Esophagus muscularis mucosa (tissue), 3 donors: ENCODE data around the gene ZNF827.

Experiments used
- CTCF ChIP-seq, 3 experiments: fragments of 200-600 bp in 2 of 3; fragments of 450-650 bp in 1 of 3; sonication (generic) in 2 of 3; IDR thresholded peaks; one replicate each; pipeline ENCODE4 v1.5.1; 2017 to 2019; ENCODE audit warnings: antibody characterized with exemption in 3 of 3, mild to moderate bottlenecking in 2 of 3, moderate library complexity in 1 of 3
- POLR2A ChIP-seq: fragments of 450-650 bp; IDR thresholded peaks from one replicate; pipeline ENCODE4 v1.6.1; 2017; ENCODE audit warnings: antibody characterized with exemption, moderate library complexity, mild to moderate bottlenecking, low read depth

DNA sequence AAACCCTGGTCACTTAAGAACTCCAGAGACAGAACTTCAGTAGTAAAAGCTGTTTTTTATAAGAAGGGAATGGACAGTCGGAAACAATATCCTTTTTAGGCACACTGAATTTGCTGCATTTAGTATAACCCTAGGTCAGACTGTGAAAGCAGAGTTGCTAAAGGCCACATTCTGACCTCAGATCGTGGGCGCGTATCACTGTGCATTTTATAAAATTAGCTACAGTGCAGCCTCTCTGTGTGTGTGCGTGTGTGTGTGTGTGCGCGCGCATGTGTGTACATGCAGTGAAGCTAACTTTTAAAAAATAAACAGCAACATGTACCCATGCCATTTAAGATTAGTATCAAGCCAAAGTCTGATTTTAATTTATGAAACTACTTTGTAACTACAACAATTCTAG lies 8.0 kb downstream of the ZNF827 start:
- TF ChIP-seq POLR2A (no peak), CTCF (IDR thresholded peaks at IDR 0.05) (no peak)
